NCI-H1417 treated with DMSO at 0.1 percent for 48 hours (cell line): ENCODE data around the gene PLD6.
"Not testable (repeated sequence)": the region's sequence is repeated elsewhere in the genome, so short reads cannot be mapped to it uniquely, and the experiment has no call there.

Experiments
- DNase-seq: peaks from one replicate; lab custom pipeline; 2025; lab: John Stamatoyannopoulos, UW

The PLD6 gene, protein sequence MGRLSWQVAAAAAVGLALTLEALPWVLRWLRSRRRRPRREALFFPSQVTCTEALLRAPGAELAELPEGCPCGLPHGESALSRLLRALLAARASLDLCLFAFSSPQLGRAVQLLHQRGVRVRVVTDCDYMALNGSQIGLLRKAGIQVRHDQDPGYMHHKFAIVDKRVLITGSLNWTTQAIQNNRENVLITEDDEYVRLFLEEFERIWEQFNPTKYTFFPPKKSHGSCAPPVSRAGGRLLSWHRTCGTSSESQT

DNA sequence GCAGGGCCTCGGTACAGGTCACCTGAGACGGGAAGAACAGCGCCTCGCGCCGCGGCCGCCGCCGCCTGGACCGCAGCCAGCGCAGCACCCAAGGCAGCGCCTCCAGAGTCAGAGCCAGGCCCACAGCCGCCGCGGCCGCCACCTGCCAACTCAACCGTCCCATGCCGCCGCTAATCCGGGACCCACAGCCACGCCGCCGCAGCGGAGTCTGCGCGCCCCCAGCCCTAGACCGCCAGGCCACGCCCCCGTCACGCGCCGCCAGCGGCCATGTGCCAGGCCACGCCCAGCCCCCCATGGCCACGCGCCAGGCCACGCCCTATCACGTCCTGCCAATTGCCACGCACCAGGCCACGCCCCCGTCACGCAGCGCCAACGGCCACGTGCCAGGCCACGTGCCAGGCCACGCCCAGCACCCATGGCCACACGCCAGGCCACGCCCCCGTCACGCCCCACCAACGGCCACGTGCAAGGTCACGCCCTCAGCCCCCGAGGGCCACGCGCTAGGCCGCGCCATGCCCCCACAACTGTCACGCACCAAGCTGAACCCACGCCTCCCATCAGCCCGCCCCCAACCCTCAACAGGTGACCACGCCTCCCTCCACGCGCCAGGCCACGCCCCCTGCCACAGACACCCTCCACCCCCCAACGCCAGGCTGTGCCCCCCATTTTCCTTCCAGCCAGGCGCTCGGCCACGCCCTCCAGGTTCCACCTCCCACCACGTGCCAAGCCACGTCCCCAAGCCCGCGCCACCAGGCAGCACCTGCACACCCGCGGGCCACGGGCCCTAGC is at the start of gene PLD6:
Gene PLD6 (minus strand): TSS at position 210 of the 789 bp plus-strand sequence. CDS start 47 bp downstream, at position 163.
- DNase-seq = peak; percentile 58

DNA sequence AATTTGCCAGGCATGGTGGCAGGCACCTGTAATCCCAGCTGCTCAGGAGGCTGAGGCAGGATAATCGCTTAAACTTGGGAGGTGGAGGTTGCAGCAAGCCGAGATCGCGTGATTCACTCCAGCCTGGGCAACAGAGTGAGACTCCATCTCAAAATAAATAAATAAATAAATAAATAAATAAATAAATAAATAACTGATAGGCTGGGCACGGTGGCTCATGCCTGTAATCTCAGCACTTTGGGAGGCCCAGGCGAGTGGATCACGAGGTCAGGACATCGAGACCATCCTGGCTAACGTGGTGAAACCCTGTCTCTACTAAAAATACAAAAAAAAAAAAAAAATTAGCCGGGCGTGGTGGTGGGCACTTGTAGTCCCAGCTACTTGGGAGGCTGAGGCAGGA is 49.6 kb upstream of the PLD6 start:
- DNase-seq = not testable (repeated sequence)

DNA sequence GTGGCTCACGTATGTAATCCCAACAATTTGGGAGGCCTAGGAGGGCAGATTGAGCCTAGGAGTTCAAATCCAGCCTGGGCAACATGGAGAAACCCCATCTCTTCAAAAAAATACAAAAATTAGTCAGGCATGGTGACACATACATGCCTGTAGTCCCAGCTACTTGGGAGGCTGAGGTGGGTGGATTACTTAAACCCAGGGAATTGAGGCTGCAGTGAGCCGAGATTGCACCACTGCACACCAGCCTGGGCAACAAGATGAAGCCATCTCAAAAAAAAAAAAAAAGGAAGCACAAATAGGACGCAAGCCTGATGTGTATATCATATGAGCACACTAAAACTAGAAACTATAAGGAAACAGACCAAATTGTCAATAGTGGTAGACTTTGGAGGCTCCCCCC is 47.9 kb upstream of the PLD6 start:
- DNase-seq = no peak

DNA sequence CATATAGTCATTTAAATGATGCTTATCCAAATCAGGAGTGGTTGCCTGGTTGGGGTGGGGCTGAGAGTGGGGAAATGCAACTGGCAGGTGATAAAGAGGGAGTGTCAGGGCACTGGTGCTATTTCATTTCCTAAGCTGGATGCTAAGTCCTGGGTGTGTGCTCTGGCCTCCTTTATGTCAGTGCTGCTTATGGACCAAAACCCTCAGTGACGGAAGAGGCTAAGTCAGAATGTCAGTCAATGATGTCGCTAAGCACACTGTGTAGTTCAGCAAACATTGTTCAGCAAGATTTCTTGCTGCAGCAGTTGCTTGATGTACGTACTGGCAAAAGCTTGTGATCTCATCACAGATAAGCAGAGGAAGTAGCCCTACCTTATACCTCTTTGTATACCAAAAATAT is 47.3 kb upstream of the PLD6 start:
- no peak for DNase-seq

DNA sequence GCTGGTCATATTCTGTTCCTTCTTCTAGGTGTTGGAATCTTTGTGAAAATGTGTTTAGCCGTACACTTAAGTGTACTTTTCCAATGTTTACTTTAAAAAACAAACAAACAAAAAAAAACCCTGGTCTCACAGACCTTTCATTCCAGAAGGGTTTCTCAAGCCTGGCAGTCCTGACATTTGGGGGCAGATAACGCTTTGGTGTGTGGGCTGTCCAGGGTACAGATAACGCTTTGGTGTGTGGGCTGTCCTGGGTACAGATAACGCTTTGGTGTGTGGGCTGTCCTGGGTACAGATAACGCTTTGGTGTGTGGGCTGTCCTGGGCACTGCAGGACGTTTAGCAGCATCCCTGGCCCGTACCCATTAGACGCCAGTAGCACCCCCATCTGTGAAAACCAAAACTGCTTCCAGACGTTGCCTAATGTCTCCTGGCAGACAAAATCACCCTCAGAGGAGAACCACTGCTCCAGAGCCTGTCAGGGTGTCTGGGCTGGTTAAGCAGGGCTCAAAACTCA is 46.1 kb upstream of the PLD6 start:
- DNase-seq = no peak

DNA sequence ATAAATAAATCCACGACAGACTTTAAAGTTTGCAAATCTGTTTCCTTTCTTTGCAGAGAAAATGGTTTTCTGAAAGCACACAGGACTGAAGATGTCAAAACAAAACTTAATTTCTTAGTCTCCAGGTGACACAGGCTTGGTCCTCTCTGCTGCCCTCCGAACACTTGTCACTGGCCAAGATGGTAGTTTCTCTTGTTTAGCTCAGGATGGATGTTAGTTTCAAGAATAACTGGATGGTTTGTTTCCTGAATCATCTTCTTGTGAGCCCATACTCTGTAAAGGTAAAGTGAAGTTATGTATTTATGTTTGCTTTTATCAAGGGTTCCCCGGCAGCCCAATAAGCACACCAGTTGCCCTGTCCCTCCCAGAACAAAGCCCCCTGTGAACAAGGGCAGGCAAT is 40.7 kb upstream of the PLD6 start:
- DNase-seq = no peak

DNA sequence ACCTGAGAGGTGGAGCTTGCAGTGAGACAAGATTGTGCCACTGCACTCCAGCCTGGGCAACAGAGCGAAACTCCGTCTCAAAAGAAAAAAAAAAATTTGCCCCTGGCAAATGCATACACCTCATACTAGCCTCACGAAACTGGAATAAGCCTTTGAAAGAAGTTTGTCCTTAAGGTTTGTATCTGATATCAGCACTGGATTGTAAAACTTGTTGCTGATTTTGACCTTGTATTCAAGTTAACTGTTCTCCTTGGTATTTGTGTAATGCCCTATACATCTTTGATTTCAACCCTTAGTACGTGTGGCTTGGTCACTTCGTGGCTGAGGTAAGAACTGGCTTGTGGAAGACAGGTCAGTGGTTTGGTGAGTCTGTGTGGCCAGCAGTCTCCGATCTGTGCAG is 37.0 kb upstream of the PLD6 start:
- no peak for DNase-seq

DNA sequence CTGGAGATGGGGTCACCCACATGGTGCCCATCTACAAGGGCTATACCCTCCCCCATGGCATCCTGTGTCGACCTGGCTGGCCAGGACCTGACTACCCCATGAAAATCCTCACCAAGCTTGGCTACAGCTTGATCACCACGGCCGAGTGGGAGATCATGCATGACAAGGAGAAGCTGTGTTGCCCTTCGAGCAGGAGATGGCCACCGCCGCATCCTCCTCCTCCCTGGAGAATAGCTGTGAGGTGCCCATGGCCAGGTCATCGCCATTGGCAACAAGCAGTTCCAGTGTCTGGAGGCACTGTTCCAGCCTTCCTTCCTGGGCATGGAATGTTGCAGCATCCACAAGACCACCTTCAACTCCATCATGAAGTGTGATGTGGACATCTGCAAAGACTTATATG is 36.1 kb upstream of the PLD6 start:
- no peak for DNase-seq

DNA sequence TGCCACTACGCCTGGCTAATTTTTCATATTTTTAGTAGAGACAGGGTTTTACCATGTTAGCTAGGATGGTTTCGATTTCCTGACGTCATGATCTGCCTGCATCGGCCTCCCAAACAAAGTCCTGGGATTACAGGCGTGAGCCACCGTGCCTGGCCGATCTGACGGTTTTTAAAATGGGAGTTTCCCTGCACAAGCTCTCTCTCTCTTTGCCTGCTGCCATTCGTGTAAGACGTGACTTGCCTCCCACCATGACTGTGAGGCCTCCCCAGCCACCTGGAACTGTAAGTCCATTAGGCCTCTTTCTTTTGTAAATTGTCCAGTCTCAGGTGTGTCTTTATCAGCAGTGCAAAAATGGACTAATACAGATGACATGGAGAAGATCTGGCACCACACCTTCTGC is 35.5 kb upstream of the PLD6 start:
- DNase-seq = no peak

DNA sequence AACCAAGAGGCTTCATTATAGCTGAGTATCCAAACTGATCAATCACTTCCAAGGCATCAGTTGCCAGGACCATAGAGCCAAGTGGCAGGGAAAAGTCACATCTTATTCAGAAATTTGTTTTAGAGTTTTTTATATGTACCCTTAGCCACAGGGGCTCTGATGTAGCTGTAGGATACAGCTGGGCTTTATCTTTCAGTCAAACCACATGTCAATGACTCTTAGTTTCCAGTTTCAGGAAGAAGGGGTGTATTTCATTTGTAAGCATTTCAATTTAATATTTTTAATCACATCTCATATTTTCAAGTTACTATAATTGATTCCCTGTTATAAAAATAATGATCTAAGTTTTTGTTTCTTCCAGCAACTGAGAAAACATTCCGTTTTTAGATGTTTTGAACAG is 33.7 kb upstream of the PLD6 start:
- no peak for DNase-seq

DNA sequence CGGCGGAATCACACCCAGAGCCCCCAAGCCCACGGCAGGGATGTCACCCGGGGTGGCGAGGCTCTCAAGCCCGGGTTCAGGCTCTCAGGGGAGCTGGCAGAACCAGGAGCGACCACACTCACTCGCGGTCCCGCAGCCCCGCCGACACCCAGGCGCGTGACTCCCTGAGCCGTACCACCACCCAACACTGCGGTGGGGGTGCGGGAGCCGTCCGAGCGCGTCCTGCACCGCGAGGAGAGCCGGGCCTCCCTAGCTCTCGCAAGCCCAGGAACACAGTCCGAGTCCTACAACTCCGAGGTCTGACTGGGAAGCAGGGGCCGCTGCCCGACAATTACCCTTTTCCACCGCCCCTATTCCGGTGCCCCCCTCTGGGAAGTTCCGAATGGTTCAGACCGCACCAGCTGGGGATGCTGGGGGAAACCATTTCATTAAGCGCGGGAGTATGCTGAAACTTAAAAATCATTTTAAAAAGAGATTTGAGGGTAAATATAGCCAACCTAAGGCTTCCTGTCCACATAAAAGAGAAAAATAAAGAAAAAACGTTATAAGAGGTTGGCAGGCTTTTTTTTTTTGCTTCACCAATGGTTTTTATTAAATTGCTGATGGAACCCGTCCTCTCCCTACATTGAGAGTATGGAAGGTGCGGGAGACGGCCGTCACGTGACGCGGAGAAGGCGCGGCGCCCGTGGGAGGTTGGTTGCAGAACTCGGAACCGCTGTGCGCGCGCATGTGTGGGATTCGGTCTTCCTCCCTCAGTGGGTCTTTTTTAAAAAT is 31.1 kb upstream of the PLD6 start, which contains the start of gene FLCN:
Gene FLCN (minus strand): TSS at position 143 of the 774 bp plus-strand sequence. CDS start 9,031 bp downstream, outside the sequence.
- peak; percentile 71 for DNase-seq

DNA sequence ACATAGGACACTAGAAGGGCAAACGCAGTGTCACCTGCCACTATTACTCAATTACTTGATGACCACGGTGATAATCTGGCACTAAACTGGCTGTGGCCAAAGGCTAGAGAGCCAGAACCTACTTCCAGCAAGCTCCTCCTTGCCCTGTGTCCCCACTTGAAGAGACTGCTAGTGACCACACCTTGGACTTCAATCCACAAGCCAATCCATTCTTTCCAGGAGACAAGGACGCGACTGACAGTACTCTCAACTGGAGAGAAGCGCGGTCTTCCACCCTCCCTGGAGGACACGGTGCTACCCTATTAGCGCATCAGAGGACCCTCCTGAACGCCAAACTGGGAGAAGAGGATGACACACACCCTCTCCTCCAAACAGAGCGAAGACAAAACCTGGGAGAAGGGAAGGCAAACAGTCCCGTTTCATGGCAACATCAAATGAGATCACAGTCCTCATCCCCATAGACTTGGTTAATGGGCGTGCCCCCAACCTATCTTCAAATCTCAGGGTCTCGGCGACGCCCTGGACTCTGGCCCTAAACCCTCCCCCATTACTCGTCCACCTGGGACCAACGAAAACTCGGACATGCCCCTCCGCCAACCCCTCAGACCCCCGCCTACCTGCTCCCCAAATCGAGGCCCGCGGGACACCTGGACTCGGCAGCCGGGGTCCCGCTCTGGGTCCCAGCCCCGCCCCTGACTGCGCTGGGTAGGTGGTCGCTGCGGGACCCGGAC is 30.3 kb upstream of the PLD6 start:
- DNase-seq = no peak

DNA sequence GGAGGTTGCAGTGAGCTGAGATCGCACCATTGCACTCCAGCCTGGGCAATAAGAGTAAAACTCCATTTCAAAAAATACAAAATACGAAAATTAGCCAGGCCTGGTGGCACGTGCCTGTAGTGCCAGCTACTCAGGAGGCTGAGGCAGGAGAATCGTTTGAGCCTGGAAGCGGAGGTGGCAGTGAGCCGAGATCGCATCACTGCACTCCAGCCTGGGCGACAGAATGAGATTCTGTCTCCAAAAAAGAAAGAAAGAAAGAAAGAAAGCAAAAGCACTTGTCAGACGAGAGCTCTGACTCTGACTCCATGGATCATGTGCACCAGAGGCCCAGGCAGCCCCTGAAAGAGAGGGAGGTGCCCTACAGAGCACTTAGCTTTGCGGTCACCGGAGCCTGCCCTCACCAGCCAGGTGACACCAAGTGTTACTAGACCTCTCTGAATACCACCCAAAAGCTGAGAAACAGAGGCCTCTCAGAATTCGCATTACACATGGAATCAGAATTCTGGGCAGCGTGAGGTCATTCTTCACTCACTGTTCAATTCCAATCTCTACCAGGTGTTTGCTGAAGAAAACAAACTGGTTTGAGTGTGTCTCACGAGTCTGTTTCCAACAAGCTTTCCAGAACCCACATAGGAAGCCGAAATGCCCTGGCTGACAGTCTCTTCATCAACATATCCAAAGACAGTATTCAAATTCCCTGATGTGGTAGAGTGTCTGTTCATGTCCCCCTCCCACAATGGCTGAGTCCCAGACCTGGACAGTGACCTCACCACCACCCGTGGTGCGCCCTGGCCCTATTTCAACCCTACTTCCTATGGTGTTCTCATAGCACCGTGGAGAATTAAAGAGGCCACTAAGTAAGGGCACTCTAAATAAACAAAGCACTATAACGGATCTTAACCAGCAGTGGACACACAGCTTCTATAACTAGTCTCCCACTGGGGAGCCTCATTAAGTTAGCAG is 29.4 kb upstream of the PLD6 start:
- DNase-seq = no peak

DNA sequence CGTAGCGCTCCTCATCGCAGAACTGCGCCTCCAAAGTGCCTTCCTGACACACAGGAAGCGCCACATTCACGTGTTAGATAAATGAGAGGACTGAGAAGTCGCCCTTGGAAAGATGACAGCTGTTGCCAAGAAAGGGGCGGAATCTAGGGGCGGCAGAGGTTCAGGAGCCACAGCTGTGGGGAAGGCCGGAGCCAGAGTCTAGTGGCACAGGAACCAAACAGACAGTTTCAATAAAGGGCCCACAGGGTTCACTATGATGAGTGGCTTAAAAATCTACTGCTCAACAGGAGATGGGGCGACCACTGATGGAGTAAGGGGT is 26.1 kb upstream of the PLD6 start:
- no peak for DNase-seq

DNA sequence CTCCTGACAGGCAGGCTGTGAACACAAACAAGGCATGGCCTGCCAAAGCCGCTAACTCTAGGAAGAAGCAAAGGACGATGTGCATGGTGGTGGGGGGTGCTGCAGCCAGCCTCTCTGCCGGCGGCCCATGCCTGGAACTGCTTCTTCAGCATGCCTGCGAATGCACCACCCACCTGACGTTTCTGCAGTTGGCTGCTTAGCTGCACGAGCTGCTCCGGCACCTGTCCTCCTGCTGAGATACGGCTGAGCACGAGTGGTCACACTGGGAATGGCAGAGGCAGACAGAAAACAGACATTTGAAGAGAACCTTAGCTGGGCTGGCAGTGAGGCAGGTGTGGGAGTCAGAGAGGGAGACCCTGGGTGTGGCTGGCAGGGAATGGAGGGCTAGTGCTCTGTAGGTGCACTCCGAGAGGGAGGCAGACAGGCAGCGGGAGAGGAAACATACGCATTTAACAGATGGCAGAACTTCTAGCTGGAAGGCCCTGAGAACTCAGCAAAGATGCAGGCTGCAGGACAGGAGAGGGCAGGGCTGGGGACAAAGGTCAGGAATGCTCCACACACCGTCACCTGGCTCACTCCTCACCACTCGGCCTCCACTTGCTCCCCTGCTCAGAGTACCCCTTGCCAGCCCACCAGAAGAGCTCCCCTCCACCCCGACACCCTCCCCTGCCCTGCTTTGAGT is 25.6 kb upstream of the PLD6 start:
- DNase-seq = no peak

DNA sequence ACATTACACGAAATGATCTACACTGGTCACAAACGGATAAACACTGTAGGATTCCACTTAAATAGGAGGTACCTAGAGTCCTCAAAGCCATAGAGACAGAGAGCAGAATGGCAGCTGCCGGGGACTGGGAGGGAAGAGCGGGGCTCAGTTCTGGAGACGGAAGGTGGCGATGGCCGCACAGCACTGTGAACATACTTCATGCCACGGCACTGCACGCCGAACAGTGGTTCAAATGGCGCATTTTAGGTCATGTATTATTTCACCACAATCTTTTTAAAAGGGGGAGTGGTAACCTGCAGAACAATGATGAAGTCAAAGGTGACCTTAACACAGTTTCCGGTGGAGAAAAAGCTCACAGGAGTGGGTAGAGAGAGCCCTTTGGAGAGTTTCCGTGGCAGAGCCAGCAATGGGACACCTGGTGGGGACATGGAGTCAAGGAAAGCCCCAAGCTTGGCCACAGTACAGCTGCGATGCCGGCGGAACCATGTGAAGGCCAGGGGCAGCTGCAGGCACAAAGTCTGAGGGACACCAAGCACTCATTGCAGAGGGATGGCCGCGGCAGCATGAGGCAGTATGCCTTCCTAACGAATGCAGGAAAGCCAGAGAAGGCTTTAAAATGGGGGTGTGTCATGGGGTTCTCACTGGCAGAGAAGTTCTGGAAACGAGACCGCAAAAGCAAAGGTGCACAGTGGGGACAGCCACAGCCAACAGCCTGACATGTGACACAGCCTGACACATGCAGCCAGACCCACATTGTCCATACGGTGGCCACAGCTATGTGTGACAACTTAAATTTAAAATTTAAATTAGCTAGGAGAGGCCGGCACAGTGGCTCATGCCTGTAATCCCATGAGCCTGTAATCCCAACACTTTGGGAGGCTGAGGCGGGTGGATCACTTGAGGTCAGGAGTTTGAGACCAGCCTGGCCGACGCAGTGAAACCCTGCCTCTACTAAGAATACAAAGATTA is 23.6 kb upstream of the PLD6 start:
- no peak for DNase-seq

DNA sequence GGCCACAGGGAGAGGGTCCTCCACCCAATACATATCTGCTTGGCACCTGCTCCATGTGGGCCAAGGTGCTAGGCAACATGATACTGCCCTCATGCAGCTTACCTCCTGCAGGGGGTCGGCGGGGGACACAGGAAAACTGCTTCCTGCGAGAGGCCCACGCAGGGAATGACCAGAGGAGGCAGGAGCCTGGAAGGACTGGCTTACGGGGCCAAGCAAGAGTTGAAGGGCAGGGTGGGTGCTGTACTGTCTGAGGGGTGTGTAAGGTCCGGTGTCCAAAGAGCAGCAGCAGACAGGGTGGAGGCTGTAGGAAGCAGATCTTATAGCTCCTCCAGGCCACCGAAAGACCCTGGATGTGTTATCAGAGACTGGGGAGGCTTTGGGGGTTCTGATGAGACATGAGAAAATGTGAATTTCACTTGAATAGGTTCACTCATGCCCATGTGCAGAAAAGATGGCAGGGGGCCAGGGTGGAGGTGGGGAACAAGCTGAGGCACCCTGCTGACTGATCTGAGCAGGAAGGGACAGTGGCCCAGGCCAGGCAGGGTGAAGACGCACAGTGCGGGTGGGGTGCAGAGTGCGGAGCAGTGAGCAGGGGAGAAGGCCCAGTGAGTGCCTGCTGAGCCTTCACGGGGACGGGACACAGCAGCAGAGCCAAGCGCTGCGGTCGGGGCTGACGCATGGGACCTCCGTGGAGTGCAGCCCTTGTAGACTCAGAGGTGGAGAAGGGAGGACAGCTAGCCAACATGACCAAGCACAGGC is 22.6 kb upstream of the PLD6 start:
- DNase-seq = no peak
